T-helper 1 cell treated with Interleukin-12 subunit alpha and Interleukin-12 subunit beta and Interleukin-4 antibody, amounts not matched to agents 30 ng/mL and 1 ng/mL, for 36 hours (primary cell): ENCODE results near the gene ZNHIT3. TPM values are rescaled to one million over a fixed set of nuclear protein-coding genes. Genes with fewer than 3 reads are reported as not detected.

ENCODE experiments used
- intact Hi-C: fragments of 100-400 bp; cut with micrococcal nuclease; formaldehyde crosslinking; loops from one replicate; pipeline ENCODE4 v1.15.1; 2024
- total RNA-seq: library from RNA; stranded (reverse); gene quantifications from 2 replicates; pipeline ENCODE4 v1.2.3, GENCODE V29; 2022

Gene ZNHIT3
- total RNA-seq, 1 donor from 2014 or later, result 38.0 TPM

- intact Hi-C loops, result no loop called here
Measured at GRCh38 chr17:36509272-36509985, 22.9 kb downstream of the ZNHIT3 start.

GRCh38 chr17:36510636-36511035 is 24.2 kb downstream of the ZNHIT3 start:
- intact Hi-C loops, result no loop called here

GRCh38 chr17:36511216-36511615 is 24.7 kb downstream of the ZNHIT3 start:
- intact Hi-C loops, result no loop called here

- intact Hi-C loops, result no loop called here
Measured at GRCh38 chr17:36512641-36513040, 26.2 kb downstream of the ZNHIT3 start.

- intact Hi-C loops, result no loop called here
Measured at GRCh38 chr17:36514856-36515255, 28.4 kb downstream of the ZNHIT3 start.

- intact Hi-C loops, result no loop called here
Measured at GRCh38 chr17:36515837-36516236, 29.4 kb downstream of the ZNHIT3 start.

GRCh38 chr17:36523113-36523512 is 36.6 kb downstream of the ZNHIT3 start:
- intact Hi-C loops, result no loop called here

GRCh38 chr17:36524428-36524876 is 38.0 kb downstream of the ZNHIT3 start:
- intact Hi-C loops, result no loop called here

- intact Hi-C loops, result no loop called here
Measured at GRCh38 chr17:36525113-36525512, 38.6 kb downstream of the ZNHIT3 start.

- intact Hi-C loops, result no loop called here
Measured at GRCh38 chr17:36525888-36526287, 39.4 kb downstream of the ZNHIT3 start.

GRCh38 chr17:36527621-36528250 is 41.3 kb downstream of the ZNHIT3 start:
- intact Hi-C loops, result no loop called here

GRCh38 chr17:36529121-36529520 is 42.6 kb downstream of the ZNHIT3 start:
- intact Hi-C loops, result no loop called here

GRCh38 chr17:36532435-36532975 is 46.0 kb downstream of the ZNHIT3 start:
- intact Hi-C loops, result loop anchor here (5.0 kb wide), 1 partner anchor 190 kb away; no protein-coding TSS in a partner anchor

GRCh38 chr17:36533935-36534839 is 47.7 kb downstream of the ZNHIT3 start:
- intact Hi-C loops, result loop anchor here (2.0 to 5.0 kb wide), 4 partner anchors 15 to 451 kb away; partner anchors contain the start of gene DHRS11

- intact Hi-C loops, result loop anchor here (1.0 to 5.0 kb wide), 7 partner anchors 9 to 452 kb away; partner anchors contain the start of genes DHRS11, GGNBP2, MRM1 and ZNHIT3
Measured at GRCh38 chr17:36534840-36535668, 48.6 kb downstream of the ZNHIT3 start, which contains the start of the genes MYO19 and PIGW. TSS of gene MYO19 (minus strand) at chr17:36534868. CDS start at chr17:36532538, 2,330 bp downstream. TSS of gene PIGW (plus strand) at chr17:36534987. CDS start at chr17:36537102, 2,115 bp downstream.

- intact Hi-C loops, result loop anchor here (1.0 to 2.0 kb wide), 6 partner anchors 9 to 453 kb away; partner anchors contain the start of genes DHRS11, GGNBP2, MRM1 and ZNHIT3
Measured at GRCh38 chr17:36535669-36536081, 49.2 kb downstream of the ZNHIT3 start.

- intact Hi-C loops, result no loop called here
Measured at GRCh38 chr17:36540696-36541095, 54.2 kb downstream of the ZNHIT3 start.

- intact Hi-C loops, result no loop called here
Measured at GRCh38 chr17:36542755-36543154, 56.3 kb downstream of the ZNHIT3 start.

- intact Hi-C loops, result loop anchor here (1.0 to 2.0 kb wide), 7 partner anchors 9 to 1302 kb away; partner anchors contain the start of genes AP2B1, DHRS11, MRM1 and TAF15
Measured at GRCh38 chr17:36544044-36544306, 57.5 kb downstream of the ZNHIT3 start.
